ENCODE results near the gene SCARF1.

SCARF1 gene

GRCh38 chr17:1634841-1635650, 10.5 kb downstream of the SCARF1 start:
- Histone ChIP-seq H4K20me1 (ENCODE audit: insufficient read depth, low read length) (no peaks in the 10 kb centered on the region), H3F3A (ENCODE audit: insufficient read depth, low read length) (no peaks in the 10 kb centered on the region), H3K27me3 (ENCODE audit: insufficient read depth, low read length) (peaks cover 4% of the 10 kb centered on the region; the same call in 1 of the 2 replicates), H3K9me3 (ENCODE audit: low read length) (no peaks in the 10 kb centered on the region), H2AFZ (ENCODE audit: low read length) (no peak overlapping the region), H3K36me3 (ENCODE audit: insufficient read depth, low read length) (no peaks in the 10 kb centered on the region), H3K27ac (ENCODE audit: low read depth, low read length, poor library complexity, severe bottlenecking) (no peak overlapping the region), H3K79me2 (ENCODE audit: insufficient read depth, low read length) (no peaks in the 10 kb centered on the region), H3K4me2 (ENCODE audit: low read length) (no peak overlapping the region), H3K4me1 (ENCODE audit: insufficient read depth, low read length, severe bottlenecking) (peaks cover 9% of the 10 kb centered on the region), H3K4me3 (ENCODE audit: low read depth, low read length, poor library complexity, severe bottlenecking) (no peak overlapping the region), H3K9ac (ENCODE audit: low read length) (no peak overlapping the region), H3K9me2 (ENCODE audit: low read depth, low read length) (no peaks in the 10 kb centered on the region)
- TF ChIP-seq, protein P1, sequence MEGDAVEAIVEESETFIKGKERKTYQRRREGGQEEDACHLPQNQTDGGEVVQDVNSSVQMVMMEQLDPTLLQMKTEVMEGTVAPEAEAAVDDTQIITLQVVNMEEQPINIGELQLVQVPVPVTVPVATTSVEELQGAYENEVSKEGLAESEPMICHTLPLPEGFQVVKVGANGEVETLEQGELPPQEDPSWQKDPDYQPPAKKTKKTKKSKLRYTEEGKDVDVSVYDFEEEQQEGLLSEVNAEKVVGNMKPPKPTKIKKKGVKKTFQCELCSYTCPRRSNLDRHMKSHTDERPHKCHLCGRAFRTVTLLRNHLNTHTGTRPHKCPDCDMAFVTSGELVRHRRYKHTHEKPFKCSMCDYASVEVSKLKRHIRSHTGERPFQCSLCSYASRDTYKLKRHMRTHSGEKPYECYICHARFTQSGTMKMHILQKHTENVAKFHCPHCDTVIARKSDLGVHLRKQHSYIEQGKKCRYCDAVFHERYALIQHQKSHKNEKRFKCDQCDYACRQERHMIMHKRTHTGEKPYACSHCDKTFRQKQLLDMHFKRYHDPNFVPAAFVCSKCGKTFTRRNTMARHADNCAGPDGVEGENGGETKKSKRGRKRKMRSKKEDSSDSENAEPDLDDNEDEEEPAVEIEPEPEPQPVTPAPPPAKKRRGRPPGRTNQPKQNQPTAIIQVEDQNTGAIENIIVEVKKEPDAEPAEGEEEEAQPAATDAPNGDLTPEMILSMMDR (IDR thresholded peaks at IDR 0.05; ENCODE audit: low read length), result no peak
- no peak for TF ChIP-seq EZH2 (IDR thresholded peaks at IDR 0.05; ENCODE audit: borderline replicate concordance, low read length)

GRCh38 chr17:1630662-1631061, 14.9 kb downstream of the SCARF1 start:
- H3F3A ChIP-seq (ENCODE audit: insufficient read depth, low read length), result no peaks in the 10 kb centered on the region
- no peak overlapping the region for H3K9ac ChIP-seq (ENCODE audit: low read length)
- H3K27ac ChIP-seq (ENCODE audit: low read depth, low read length, poor library complexity, severe bottlenecking), result no peak overlapping the region
- H3K36me3 ChIP-seq (ENCODE audit: insufficient read depth, low read length), result peaks cover 18% of the 10 kb centered on the region; the same call in 1 of the 2 replicates
- H3K79me2 ChIP-seq (ENCODE audit: insufficient read depth, low read length), result peaks cover 12% of the 10 kb centered on the region
- H3K27me3 ChIP-seq (ENCODE audit: insufficient read depth, low read length), result no peaks in the 10 kb centered on the region
- no peak overlapping the region for H3K4me2 ChIP-seq (ENCODE audit: low read length)
- H3K4me3 ChIP-seq (ENCODE audit: low read depth, low read length, poor library complexity, severe bottlenecking), result no peak overlapping the region
- no peaks in the 10 kb centered on the region for H4K20me1 ChIP-seq (ENCODE audit: insufficient read depth, low read length)
- TF ChIP-seq, protein P1 (IDR thresholded peaks at IDR 0.05; ENCODE audit: low read length), result no peak
- TF ChIP-seq EZH2 (IDR thresholded peaks at IDR 0.05; ENCODE audit: borderline replicate concordance, low read length), result no peak
- no peaks in the 10 kb centered on the region for H3K9me3 ChIP-seq (ENCODE audit: low read length)
- peaks cover 32% of the 10 kb centered on the region for H3K4me1 ChIP-seq (ENCODE audit: insufficient read depth, low read length, severe bottlenecking)
- H3K9me2 ChIP-seq (ENCODE audit: low read depth, low read length), result no peaks in the 10 kb centered on the region
- H2AFZ ChIP-seq (ENCODE audit: low read length), result no peak overlapping the region

DNA sequence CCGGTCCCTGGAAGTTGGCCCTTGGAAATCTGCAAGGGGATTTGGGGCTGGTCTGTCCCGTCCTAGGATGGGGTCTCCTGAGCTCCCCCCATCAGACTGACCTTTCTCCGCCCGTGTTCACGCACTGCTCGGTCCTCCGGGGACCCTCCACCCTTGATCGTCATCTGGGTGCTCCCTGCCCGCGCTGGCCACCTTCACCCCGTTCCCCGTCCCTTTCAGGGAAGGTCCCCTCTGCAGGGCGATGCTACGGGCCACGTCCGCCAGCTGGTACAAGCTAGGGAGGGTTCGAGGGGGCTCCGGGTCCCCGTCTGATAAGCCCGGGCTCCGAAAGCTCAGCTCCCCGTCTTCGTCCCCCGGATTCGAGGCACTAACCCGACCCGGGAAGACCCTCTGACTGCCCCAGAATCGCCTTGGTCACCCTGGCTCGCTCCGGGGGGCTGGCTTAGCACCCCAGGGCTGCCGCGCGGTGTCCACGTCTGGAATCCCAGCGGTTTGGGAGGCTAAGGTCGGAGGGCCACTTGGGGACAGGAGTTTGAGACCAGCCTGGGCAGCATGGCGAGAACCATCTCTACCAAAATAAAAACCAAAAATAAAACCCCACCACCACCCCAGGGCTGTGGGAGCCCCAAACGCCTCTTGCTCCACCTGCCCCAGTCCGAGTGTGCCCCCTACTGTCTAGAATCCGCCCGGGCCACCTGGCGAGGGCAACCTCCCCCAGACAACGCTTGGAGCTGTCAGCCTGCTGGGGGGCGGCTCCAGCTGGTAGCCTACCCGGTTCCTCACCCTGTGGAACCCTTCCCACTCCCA, 15.8 kb downstream of the SCARF1 start:
- Histone ChIP-seq H3F3A (ENCODE audit: insufficient read depth, low read length) (no peaks in the 10 kb centered on the region), H3K9ac (ENCODE audit: low read length) (peak overlapping the region; percentile 88), H4K20me1 (ENCODE audit: insufficient read depth, low read length) (no peaks in the 10 kb centered on the region), H3K4me1 (ENCODE audit: insufficient read depth, low read length, severe bottlenecking) (peaks cover 42% of the 10 kb centered on the region), H3K4me2 (ENCODE audit: low read length) (peak overlapping the region; percentile 69), H3K9me2 (ENCODE audit: low read depth, low read length) (no peaks in the 10 kb centered on the region), H2AFZ (ENCODE audit: low read length) (no peak overlapping the region), H3K4me3 (ENCODE audit: low read depth, low read length, poor library complexity, severe bottlenecking) (peak overlapping the region; percentile 92), H3K27ac (ENCODE audit: low read depth, low read length, poor library complexity, severe bottlenecking) (peak overlapping the region; percentile 96), H3K27me3 (ENCODE audit: insufficient read depth, low read length) (no peaks in the 10 kb centered on the region), H3K36me3 (ENCODE audit: insufficient read depth, low read length) (peaks cover 28% of the 10 kb centered on the region), H3K9me3 (ENCODE audit: low read length) (no peaks in the 10 kb centered on the region), H3K79me2 (ENCODE audit: insufficient read depth, low read length) (peaks cover 22% of the 10 kb centered on the region)
- TF ChIP-seq, protein P1 (IDR thresholded peaks at IDR 0.05; ENCODE audit: low read length), result peak; percentile 97
- TF ChIP-seq EZH2 (IDR thresholded peaks at IDR 0.05; ENCODE audit: borderline replicate concordance, low read length), result no peak
